HL-60/S4 (cell line): ENCODE data around the gene GRK6.

ENCODE experiments used
- in situ Hi-C: fragments of 300-500 bp; cut with MboI; formaldehyde crosslinking; loops from 2 replicates; pipeline ENCODE4 v1.14.3; 2022; ENCODE audit warnings: low sequenced_read_pairs

GRK6 gene

GRCh38 chr5:177423671-177424070, 2.8 kb upstream of the GRK6 start:
- in situ Hi-C loops: no loop called here

- in situ Hi-C loops: no loop called here
Observed at GRCh38 chr5:177425196-177425800, 1.2 kb upstream of the GRK6 start.

GRCh38 chr5:177425801-177426565, 493 bp upstream of the GRK6 start:
- in situ Hi-C loops: no loop called here

- in situ Hi-C loops: no loop called here
Observed at GRCh38 chr5:177427211-177427822, 841 bp downstream of the GRK6 start.

GRCh38 chr5:177427919-177428573, 1.6 kb downstream of the GRK6 start:
- in situ Hi-C loops: no loop called here

- in situ Hi-C loops: no loop called here
Observed at GRCh38 chr5:177428574-177429217, 2.2 kb downstream of the GRK6 start.

- in situ Hi-C loops: no loop called here
Observed at GRCh38 chr5:177429248-177430040, 3.0 kb downstream of the GRK6 start.

DNA sequence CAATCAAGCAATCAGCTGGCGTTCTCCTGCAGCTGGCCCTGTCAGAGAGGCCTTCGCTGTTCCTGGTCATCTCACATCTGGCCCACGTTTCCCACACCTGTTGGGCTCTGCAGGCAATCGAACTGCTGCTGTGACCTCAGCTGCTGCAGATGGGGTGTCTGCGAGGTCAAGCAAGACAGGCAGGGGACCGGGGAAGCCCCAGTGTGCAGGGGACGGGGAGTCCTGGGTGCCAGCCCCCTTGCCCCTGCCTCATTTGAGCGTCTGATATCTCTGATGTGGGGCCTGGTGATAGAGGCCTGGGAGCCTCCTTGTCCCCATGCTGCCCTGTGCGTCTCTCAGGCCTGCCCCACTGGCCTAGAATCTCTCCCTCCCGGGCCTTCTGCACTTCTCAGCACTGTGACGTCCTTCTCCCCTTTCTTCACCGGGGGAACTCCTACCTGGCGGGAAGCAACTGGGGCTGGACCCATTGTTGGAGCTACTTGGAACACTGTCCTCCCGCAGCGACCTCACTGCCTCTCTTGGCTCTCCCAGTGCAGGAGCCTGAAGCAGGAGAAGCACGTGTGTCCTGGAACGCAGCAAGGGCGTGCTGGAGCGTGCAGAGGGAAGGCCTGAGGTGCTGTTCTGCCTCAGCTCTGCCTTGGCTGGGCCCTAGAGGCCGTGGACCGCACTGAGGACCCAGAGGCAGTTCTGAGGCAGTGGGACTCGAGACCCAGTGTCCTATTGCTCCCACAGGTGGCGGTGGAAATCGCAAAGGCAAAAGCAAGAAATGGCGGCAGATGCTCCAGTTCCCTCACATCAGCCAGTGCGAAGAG, 3.9 kb downstream of the GRK6 start:
- in situ Hi-C loops: no loop called here

DNA sequence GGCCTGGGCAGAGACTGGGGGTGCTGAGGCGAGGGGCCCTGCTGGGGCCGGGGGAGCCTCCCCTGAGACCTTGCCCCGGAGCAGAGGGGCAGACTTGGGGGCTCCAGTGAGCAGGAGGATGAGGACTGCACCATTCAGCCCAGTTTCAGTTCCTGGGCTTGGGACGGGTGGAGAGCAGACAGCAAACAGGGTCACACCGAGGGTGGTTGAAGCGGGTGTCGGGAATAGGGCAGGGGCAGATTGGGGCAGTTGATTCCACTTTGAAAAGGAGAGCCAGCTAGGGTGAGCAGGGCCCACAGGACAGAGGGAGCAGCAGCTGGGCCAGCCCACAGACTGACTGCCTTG, 4.5 kb downstream of the GRK6 start:
- in situ Hi-C loops: no loop called here

GRCh38 chr5:177431317-177432142, 5.1 kb downstream of the GRK6 start:
- in situ Hi-C loops: no loop called here

GRCh38 chr5:177432143-177432838, 5.8 kb downstream of the GRK6 start:
- in situ Hi-C loops: no loop called here

- in situ Hi-C loops: no loop called here
Observed at GRCh38 chr5:177432839-177433657, 6.6 kb downstream of the GRK6 start.

DNA sequence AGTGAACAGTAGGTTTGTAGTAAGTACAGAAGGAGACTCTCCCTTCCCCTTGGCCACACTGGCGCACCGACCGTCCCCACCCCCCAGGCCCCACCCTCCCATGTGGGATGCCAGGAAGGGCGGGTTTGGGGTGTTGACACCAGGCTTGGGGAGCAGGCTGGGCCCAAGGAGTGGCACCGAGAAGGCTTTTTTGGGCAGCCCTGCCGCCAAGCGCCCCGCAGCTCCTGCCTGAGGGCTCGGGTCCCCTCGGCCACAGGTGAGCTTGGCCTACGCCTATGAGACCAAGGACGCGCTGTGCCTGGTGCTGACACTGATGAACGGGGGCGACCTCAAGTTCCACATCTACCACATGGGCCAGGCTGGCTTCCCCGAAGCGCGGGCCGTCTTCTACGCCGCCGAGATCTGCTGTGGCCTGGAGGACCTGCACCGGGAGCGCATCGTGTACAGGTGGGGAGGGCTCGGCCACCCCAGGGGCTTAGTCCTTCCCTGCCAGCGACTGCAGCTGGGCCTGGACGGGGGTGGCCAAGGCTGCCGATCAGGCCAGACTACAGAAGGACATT, 7.3 kb downstream of the GRK6 start:
- in situ Hi-C loops: no loop called here

DNA sequence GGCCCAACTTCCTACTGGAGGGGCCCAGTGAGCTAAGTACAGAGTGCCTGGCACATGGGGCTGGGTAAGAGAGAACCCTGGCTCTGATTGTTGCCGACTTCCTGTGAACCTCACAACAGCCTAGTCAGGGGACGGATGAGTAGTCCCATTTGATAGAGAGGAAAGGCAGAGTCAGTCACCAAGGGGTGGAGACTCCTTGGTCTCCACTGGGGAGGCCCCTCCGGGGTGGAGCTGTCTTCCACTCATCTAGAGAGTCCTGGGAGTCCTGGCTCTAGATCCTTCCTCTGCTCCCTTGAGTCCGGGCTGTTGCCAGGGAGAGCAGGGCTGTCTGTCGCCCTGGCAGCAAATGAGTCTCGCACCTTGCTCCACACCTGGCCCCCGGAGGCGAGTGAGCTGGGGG, 8.0 kb downstream of the GRK6 start:
- in situ Hi-C loops: no loop called here

- in situ Hi-C loops: no loop called here
Observed at GRCh38 chr5:177434942-177435738, 8.7 kb downstream of the GRK6 start.

GRCh38 chr5:177435847-177436536, 9.5 kb downstream of the GRK6 start:
- in situ Hi-C loops: no loop called here
